Caki2 (cell line): Measurements from ENCODE around the gene BABAM1. TPM values are rescaled to one million over a fixed set of nuclear protein-coding genes. Genes with fewer than 3 reads are reported as not detected.

Source experiments
- DNase-seq: peaks from one replicate; pipeline ENCODE4 v3.0.0-alpha.2; 2015; ENCODE audit warnings: low read depth
- in situ Hi-C: cut with HindIII; loops from 2 replicates; pipeline ENCODE4 v1.10.0; 2016; ENCODE audit warnings: low sequenced_read_pairs, low pct_unique_long_range_greater_than_20kb, mixed read lengths
- total RNA-seq: library from RNA; depleted of rRNA; stranded (reverse); fragments of >200 nt; shearing (Covaris generic); gene quantifications from 2 replicates; pipeline ENCODE4 v1.2.3, GENCODE V29; 2014; ENCODE audit warnings: low replicate concordance; rRNA removed

The BABAM1 gene
- total RNA-seq = 247 and 320 TPM in 2 replicates

DNA sequence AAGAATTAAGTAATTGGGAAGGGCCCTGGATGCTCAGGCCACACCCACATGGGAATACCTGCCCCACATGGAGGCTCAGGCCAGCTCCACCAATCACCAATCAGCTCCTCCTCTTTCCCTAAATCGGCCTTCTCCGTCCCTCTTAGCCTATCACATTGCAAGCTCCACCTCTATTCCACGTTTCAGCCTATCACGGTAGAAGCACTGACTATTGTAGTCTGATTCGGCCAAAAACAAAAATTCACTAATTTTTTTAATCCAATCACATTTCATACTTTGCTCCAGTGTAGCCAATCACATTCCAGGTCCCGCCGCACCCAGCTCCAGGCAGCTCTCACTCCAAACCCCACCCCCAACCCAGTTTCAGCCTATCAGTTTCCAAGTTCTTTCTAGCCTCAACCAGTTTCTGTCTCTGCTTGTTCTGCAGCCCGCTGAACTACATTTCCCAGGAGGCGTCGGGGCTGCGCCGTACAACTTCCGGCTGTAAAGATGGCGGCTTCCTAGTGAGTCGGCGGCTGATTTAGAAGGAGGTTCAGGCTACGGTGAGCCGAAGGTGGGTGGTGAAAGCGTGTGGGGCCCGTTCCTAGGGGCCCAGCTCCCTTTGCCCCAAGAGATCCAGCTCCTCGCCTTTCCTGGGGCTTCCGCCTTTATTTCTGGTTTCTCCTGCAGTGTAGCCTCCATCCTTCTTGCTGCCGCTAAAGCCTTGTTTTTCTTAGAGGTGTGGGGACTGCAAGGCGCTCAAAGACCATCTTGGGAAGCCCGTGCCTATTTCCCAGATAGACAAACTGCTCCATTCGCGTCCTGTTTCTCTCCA, at the start of gene BABAM1:
Gene BABAM1, plus strand, starts transcription at position 469 of the 814 bp plus-strand sequence. CDS start 1,364 bp downstream, outside the sequence.
- DNase-seq = peak; percentile 100

GRCh38 chr19:17219286-17219685, 48.0 kb upstream of the BABAM1 start:
- no peak for DNase-seq
- in situ Hi-C loops = no loop called here

More for the DNA sequence above, at the start of gene BABAM1:
- in situ Hi-C loops = no loop called here

GRCh38 chr19:17220207-17220758, 47.0 kb upstream of the BABAM1 start:
- in situ Hi-C loops = no loop called here
- DNase-seq = peak; percentile 80

- DNase-seq = no peak
These were observed 42.2 kb upstream of the BABAM1 start for GRCh38 chr19:17225053-17225452.

DNA sequence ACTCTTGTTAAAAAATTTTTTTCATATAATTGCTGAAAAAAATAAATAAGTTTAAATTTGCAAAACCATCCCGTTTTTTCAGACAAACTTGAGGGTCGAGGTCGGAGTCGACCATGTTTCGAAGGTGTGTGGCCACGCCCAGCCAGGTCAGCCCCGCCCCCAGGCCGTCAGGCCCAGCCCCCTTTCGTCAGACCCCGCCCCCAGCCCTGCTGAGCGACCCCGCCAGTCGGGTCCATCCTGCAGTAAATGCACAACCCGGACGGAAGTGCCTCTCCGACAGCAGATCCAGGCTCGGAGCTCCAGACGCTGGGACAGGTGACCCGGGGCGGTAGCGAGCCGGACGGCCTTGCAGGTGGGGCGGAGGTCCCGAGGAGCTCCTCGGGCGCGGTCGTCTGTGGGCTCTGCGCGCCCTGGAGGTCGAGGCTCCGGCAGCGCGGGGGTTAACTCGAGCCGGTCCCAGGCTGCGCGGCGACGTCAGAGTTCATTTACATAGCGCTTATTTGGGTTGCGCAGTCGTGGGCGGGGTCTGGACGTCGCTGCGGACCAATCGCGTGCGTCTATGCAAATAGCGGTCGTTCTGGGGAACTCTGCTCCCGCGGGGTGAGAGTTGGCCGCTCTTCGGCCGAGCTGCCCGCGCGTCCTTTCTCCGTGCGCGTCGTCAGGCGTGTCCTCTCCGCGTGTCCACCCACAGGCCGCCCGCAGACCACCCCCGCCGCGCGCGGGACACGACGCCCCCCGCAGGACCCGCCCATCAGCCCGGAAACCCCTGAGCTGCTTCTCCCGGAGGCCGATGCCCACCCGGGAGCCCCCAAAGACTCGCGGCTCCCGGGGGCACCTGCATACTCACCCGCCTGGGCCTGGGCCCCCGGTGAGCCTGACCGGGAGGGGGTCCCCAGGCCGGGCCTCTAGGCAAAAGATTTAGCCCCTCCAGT, 41.0 kb upstream of the BABAM1 start, which contains the start of gene OCEL1:
Gene OCEL1, plus strand, starts transcription at position 225 of the 932 bp plus-strand sequence. Its CDS starts 22 bp downstream, at position 247.
- DNase-seq = peak; percentile 99
- in situ Hi-C loops = no loop called here

More at GRCh38 chr19:17225053-17225452, 42.2 kb upstream of the BABAM1 start:
- in situ Hi-C loops = no loop called here

GRCh38 chr19:17227798-17228367, 39.4 kb upstream of the BABAM1 start:
- DNase-seq = no peak
- in situ Hi-C loops = no loop called here

- in situ Hi-C loops = no loop called here
- no peak for DNase-seq
These were observed 37.4 kb upstream of the BABAM1 start for GRCh38 chr19:17229890-17230289.

DNA sequence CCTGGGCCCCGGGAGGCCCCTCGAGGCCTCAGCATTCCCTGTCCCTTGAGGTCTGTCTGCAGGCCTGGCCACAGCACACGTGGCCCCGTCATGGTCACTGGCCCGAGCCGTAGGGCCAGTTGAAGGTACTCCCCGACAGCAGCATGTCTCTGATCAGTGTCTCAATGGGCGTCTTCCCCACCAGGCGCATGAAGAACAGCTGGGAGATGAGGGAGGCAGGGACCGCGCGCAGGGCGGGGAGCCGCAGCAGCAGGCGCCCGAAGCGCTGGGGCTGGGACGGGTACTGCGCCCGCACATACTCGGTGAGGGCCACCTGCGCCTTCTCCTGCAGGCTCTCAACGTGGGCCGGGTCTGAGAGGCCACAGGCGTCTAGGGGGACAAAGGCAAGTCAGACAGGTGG, 35.0 kb upstream of the BABAM1 start:
- DNase-seq = no peak
- in situ Hi-C loops = no loop called here

DNA sequence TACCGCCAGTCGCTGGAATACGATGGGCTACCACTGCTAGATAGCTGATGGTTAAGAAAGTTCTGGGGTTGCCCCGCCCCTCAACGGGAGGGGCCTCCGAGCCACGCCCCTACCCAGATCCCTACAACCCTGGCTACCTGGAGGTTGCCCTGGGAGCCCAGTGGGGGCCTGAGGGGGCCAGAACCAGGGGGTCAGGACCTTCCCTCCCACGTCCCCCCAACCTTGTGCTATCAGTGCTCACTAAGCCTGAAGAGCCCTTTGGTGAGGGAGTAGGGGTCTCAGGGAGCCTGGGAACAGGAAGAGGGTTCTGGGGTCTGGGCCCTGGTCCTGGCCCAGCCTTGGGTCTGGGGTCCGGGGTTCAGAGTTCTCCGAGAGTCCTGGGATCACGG, 32.3 kb upstream of the BABAM1 start:
- DNase-seq = no peak
- in situ Hi-C loops = no loop called here

DNA sequence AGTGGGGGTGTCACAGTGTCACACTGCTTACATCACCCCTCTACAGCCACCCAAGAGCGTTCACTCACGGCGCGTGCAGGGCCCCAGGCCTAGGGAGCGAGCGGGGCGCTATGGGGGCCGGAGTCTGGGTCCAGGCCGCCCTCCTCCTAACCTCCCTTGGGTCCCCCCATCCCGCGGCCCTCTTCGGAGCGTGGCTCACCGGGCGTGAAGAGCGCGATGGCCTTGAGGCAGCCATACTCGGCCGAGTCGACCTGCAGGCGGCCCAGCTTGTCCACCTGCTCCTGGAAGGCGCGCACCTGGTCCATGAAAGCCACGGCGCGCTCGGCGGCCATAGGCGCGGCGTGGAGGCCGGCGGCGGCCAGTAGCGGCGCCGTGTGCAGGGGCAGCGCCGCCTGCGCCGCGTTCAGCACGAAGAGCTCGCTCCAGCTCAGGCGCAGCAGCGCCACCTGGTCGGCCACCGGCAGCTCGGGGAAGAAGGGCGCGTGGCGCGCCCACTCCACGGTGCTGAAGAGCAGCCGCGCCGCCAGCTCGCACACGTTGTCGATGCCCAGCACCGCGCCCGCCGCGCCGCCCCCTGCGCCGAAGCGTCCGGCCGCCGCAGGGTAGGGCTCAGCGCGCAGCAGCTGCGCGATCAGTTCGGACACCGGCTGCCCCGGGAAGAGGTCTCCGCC, 31.8 kb upstream of the BABAM1 start:
- in situ Hi-C loops = no loop called here
- DNase-seq = no peak

- in situ Hi-C loops = no loop called here
- no peak for DNase-seq
These were observed 31.1 kb upstream of the BABAM1 start for GRCh38 chr19:17235971-17236777.

DNA sequence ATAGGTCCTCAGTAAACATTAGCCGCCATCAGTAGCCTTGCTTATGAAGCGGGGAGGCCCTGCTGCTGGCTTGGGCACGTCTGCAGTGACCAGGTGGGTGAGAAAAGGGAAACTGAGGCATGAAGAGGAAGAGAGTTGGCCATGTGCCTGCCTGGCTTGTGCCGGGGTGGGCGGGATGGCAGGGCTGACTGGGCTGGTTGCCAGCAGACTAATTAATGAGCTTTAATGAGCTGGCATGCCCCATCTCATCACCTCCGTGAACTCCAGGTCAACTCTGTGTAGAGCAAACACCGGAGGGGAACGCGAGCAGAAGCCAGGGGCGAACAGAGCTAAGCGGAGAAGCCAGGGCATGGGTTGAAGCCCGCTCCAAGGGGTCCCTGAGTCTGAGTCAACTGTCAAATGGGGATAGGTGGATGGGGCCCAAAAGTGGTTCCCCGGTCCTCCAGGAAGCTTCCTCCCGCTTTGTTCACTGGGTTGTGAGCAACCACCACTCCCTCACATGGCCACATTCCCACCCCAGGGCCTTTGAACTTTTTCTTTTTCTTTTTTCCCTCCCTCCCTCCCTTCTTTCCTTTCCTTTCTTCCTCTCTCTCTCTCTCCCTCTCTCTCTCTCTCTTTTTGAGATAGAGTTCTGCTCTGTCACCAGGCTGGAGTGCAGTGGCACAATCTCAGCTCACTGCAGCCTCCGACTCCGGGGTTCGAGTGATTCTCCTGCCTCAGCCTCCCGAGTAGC, 30.3 kb upstream of the BABAM1 start:
- in situ Hi-C loops = no loop called here
- no peak for DNase-seq

DNA sequence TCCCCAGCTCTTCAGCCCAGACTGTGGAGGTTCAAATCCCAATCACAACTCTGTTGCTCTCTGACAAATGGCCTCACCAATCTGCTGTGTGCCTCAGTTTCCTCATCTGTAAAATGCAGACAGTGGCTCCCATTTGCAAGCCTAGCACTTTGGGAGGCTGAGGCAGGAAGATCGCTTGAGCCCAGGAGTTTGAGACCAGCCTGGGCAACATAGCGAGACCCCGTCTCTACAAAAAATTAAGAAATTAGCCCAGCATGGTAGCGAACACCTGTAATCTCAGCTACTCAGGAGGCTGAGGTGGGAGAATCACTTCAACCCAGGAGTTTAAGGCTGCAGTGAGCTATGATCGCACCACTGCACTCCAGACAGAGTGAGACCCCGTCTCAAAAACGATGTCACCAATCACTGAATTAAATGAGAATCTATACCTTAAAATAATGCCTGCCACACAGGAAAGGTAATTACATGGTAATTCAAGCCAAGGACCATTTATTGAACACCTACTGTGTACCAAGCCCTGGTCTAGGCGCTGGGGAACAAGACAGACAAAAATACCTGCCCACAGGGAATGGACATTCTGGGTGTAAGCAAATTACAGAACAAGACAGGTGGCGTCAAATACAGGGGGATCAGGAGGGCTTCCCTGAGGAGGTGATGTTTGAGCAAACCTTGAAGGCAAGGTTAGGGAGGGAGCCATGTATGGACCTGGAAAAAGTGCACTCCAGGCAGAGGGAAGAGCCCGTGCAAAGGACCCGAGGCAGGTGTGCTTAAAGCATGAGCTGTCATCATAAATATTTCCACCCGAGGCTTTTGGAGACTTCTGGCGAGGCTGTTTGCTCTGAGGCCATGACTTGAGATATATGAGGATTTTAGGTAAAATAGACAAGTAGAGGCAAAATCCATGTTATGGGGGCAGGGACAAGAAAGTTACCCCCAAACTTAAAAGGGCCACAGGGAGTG, 29.2 kb upstream of the BABAM1 start:
- no peak for DNase-seq
- in situ Hi-C loops = no loop called here

DNA sequence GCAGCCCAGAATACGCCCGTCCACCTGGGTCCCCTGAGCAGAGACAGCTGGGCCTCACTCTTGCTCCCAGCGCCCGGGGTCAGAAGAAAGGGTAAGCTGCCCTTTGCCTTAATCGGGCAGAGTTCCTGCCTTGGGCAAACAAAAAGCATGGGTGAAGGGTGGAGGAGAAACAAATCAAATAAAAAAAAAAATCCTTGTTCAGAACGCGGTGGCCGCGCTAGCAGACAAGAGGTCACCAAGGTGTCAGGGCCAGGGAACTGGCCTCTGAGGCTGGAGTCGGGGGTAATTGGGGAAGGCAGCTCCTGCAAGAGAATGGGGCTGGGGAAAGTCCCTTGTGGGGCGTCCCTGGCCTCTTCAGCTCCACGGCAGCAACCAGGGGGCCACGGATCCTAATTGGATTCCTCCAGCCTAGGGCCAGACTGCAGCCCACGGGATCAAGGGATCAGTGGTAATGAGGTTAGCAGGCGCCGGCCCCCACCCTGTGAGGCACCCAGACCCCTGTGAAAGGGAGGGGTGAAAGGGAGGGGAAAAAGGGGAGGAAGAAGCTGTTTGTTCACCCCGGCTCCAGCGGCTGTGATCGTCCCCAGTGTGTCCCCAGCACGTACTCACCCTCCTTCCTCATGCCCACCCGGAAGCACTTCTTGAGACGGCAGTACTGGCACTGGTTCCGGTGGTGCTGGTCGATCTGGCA, 27.0 kb upstream of the BABAM1 start:
- DNase-seq = no peak
- in situ Hi-C loops = no loop called here

GRCh38 chr19:17240826-17241399, 26.3 kb upstream of the BABAM1 start:
- in situ Hi-C loops = no loop called here

More at GRCh38 chr19:17240826-17241399, 26.3 kb upstream of the BABAM1 start:
- DNase-seq = no peak
